Subcutaneous abdominal adipose tissue (tissue), 5 donors: Measurements from ENCODE around the gene SLC44A2.
A peak's percentile ranks its signal among the peaks of the same experiment; 100 is the strongest.

Experiments
- H3K27ac ChIP-seq: one replicate; pipeline ENCODE4 v1.7.0; 2013; ENCODE audit warnings: low read depth, mild to moderate bottlenecking, inconsistent platforms, low read length, moderate library complexity
- H3K27me3 ChIP-seq, 5 donors: one replicate each; pipeline ENCODE4 v1.7.0; 2013; ENCODE audit warnings: low read length in 5 of 5, inconsistent platforms in 1 of 5; ENCODE audit not compliant: control insufficient read depth in 5 of 5, insufficient read depth in 4 of 5
- H3K36me3 ChIP-seq, 5 donors: one replicate each; pipeline ENCODE4 v1.7.0; 2013; ENCODE audit warnings: low read length in 5 of 5; ENCODE audit not compliant: control insufficient read depth in 5 of 5, insufficient read depth in 5 of 5
- H3K4me1 ChIP-seq, 5 donors: one replicate each; pipeline ENCODE4 v1.7.0; 2013; ENCODE audit warnings: low read length in 5 of 5, mild to moderate bottlenecking in 3 of 5, moderate library complexity in 1 of 5; ENCODE audit not compliant: control insufficient read depth in 5 of 5, insufficient read depth in 5 of 5
- H3K4me3 ChIP-seq, 5 donors: one replicate each; pipeline ENCODE4 v1.7.0; 2013; ENCODE audit warnings: low read length in 5 of 5, low read depth in 1 of 5
- H3K9ac ChIP-seq, 5 donors: one replicate each; pipeline ENCODE4 v1.7.0; 2013; ENCODE audit warnings: low read length in 5 of 5, mild to moderate bottlenecking in 4 of 5, moderate library complexity in 3 of 5
- H3K9me3 ChIP-seq, 5 donors: one replicate each; pipeline ENCODE4 v1.7.0; 2013; ENCODE audit warnings: low read length in 5 of 5; ENCODE audit not compliant: control insufficient read depth in 5 of 5
- donor health status: healthy.
- donor health status: healthy.
- donor health status: healthy.
- donor health status: healthy.
- donor health status: healthy.

The SLC44A2 gene

DNA sequence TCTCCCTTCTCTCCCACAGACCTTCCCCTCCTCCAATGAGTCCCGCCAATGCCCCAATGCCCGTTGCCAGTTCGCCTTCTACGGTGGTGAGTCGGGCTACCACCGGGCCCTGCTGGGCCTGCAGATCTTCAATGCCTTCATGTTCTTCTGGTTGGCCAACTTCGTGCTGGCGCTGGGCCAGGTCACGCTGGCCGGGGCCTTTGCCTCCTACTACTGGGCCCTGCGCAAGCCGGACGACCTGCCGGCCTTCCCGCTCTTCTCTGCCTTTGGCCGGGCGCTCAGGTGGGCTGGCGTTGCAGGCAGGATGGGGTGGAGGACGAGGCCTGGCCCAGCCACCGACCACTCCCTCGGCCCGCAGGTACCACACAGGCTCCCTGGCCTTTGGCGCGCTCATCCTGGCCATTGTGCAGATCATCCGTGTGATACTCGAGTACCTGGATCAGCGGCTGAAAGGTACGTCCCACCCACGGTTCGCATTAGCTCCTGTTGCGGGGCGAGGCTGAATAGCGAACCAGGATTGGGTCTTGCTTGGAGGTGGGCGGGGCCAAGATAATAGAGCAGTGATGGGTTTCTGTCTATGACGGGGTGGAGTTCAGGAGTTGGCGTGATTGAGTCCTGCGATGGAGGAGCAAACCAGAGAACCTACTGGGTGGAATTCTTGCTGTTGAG is 11.1 kb downstream of the SLC44A2 start:
- Histone ChIP-seq H3K9me3 (no peaks in the 10 kb centered on the region), H3K4me3 (no peak overlapping the region), H3K4me1 (peaks cover 0 to 22% (median 19%) of the 10 kb centered on the region in 5 donors), H3K36me3 (peaks cover 0 to 75% (median 62%) of the 10 kb centered on the region in 5 donors), H3K27ac (no peak overlapping the region), H3K9ac (no peak overlapping the region), H3K27me3 (no peaks in the 10 kb centered on the region)

DNA sequence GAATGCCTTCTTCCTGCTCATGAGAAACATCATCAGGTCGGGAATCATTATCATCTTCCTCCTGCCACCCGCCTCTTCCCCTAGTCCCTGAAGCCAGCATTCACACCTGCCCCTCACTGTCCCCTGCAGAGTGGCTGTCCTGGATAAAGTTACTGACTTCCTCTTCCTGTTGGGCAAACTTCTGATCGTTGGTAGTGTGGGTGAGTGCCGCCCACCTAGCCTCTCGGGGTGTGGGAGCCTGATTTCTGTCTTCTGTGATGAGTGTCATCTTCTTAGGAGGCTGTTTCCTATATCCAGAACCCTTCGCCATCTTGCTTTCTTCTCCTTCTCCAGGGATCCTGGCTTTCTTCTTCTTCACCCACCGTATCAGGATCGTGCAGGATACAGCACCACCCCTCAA is 12.5 kb downstream of the SLC44A2 start:
- Histone ChIP-seq H3K27me3 (no peaks in the 10 kb centered on the region), H3K9ac (no peak overlapping the region), H3K27ac (no peak overlapping the region), H3K4me1 (peaks cover 0 to 28% (median 20%) of the 10 kb centered on the region in 5 donors), H3K36me3 (peaks cover 0 to 82% (median 62%) of the 10 kb centered on the region in 5 donors), H3K9me3 (no peaks in the 10 kb centered on the region), H3K4me3 (no peak overlapping the region)

DNA sequence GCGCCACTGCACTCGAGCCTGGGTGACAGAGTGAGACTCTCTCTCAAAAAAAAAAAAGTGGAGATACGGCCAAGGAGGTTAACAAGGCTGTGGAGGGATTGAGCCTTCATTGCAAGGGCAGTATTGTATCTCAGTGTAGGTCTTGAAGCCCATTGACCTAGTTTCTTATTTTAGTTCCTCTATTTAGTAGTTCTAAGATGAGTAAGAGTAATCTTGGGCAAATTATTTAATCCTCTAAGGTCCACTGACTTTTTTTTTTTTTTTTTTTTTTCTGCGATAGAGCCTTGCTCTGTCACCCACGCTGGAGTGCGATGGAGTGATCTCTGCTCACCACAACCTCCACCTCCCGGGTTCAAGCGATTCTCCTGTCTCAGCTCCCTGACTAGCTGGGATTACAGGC is 14.5 kb downstream of the SLC44A2 start:
- Histone ChIP-seq H3K27me3 (no peaks in the 10 kb centered on the region), H3K36me3 (peaks cover 0 to 81% (median 60%) of the 10 kb centered on the region in 5 donors), H3K4me3 (no peak overlapping the region), H3K4me1 (peaks cover 5 to 47% (median 36%) of the 10 kb centered on the region in 5 donors), H3K27ac (no peak overlapping the region), H3K9me3 (no peaks in the 10 kb centered on the region), H3K9ac (no peak overlapping the region)

DNA sequence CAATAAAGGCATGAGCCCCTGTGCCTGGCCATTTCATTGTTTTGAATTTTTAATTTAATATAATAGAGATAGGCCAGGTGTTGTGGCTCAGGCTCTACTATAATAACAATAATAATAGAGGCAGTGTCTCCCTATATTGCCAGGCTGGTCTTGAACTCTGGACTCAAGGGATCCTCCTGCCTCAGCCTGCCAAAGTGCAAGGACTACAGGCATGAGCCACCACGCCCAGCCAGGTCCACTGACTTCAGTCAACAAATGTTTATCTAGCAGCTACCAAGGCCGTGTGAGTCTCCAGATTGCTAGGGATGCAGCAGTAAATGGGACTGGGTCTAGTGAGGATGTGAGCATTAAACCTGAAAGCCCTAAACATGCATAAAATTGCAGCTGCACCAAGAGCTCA is 15.0 kb downstream of the SLC44A2 start:
- Histone ChIP-seq H3K4me1 (peaks cover 5 to 41% (median 31%) of the 10 kb centered on the region in 5 donors), H3K4me3 (no peak overlapping the region), H3K36me3 (peaks cover 0 to 76% (median 54%) of the 10 kb centered on the region in 5 donors), H3K9me3 (no peaks in the 10 kb centered on the region), H3K27me3 (no peaks in the 10 kb centered on the region), H3K9ac (no peak overlapping the region), H3K27ac (no peak overlapping the region)

DNA sequence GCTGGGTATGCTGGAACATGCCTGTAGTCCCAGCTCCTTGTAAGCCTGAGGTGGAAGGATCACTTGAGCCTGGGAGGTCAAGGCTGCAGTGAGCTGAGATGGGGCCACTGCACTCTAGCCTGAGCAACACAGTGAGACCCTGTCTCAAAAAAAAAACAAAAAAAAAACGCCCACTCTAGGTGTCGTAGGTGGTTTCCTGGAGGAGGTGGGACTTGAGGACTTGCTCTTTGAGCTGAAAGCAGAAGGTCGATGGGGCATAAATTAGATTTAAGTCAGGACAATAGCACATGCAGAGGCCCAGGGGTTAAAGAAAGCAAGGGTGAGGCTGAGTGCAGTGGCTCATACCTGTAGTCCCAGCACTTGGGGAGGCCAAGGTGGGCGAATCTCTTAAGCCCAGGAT is 15.9 kb downstream of the SLC44A2 start:
- no peaks in the 10 kb centered on the region for H3K27me3 ChIP-seq
- H3K36me3 ChIP-seq = peaks cover 0 to 69% (median 48%) of the 10 kb centered on the region in 5 donors
- no peak overlapping the region for H3K9ac ChIP-seq
- peaks cover 5 to 36% (median 28%) of the 10 kb centered on the region in 5 donors for H3K4me1 ChIP-seq
- H3K4me3 ChIP-seq = no peak overlapping the region
- H3K9me3 ChIP-seq = no peaks in the 10 kb centered on the region
- no peak overlapping the region for H3K27ac ChIP-seq

DNA sequence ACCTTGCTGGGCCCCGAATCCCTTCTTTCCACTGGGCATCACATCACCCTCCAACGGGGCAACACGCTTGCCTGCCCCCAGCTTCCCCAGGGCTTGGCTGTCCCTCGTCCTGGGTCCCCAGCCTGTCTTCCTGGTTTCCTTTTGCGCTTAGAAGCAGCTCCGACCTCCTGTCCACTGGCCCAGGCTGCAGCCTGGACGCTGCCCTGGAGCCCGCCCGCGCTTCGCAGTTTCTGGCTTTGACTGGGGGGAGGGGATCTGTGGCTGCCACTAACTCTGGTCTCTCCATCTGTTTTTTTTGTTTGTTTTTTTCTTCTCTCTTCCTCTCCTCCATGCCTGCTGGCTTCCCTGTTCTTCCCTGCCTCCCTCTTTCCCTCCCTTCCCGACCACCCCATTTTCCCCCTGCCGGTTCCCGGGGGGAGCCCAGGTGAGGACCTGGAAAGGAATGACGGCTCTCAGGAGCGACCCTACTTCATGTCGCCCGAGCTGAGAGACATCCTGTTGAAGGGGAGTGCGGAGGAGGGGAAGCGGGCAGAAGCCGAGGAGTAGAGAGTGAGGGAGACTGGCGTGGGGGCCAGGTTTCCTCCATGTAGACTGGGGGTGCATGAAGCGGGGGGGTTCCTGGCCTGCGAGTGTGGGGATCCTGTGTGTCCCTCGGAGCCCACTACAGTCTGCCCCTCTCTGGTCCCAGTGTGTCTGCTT is 17.3 kb downstream of the SLC44A2 start:
- no peak overlapping the region for H3K9ac ChIP-seq
- H3K4me1 ChIP-seq = peaks cover 5 to 36% (median 28%) of the 10 kb centered on the region in 5 donors
- no peaks in the 10 kb centered on the region for H3K9me3 ChIP-seq
- H3K36me3 ChIP-seq = peaks cover 0 to 55% (median 34%) of the 10 kb centered on the region in 5 donors
- H3K27ac ChIP-seq = peak overlapping the region; percentile 9
- no peak overlapping the region for H3K4me3 ChIP-seq
- no peaks in the 10 kb centered on the region for H3K27me3 ChIP-seq

DNA sequence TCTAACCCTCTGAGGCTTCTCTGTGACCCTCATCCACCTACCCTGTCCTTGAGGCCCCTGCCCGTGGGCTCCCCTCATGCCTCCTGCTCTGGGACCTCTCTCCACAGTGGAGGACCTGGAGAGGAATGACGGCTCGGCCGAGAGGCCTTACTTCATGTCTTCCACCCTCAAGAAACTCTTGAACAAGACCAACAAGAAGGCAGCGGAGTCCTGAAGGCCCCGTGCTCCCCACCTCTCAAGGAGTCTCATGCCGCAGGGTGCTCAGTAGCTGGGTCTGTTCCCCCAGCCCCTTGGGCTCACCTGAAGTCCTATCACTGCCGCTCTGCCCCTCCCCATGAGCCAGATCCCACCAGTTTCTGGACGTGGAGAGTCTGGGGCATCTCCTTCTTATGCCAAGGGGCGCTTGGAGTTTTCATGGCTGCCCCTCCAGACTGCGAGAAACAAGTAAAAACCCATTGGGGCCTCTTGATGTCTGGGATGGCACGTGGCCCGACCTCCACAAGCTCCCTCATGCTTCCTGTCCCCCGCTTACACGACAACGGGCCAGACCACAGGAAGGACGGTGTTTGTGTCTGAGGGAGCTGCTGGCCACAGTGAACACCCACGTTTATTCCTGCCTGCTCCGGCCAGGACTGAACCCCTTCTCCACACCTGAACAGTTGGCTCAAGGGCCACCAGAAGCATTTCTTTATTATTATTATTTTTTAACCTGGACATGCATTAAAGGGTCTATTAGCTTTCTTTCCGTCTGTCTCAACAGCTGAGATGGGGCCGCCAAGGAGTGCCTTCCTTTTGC is 18.0 kb downstream of the SLC44A2 start:
- H3K4me3 ChIP-seq = no peak overlapping the region
- H3K4me1 ChIP-seq = peaks cover 5 to 36% (median 28%) of the 10 kb centered on the region in 5 donors
- no peaks in the 10 kb centered on the region for H3K27me3 ChIP-seq
- peak overlapping the region; percentile 9 for H3K27ac ChIP-seq
- no peak overlapping the region for H3K9ac ChIP-seq
- H3K36me3 ChIP-seq = peaks cover 0 to 47% (median 28%) of the 10 kb centered on the region in 5 donors
- H3K9me3 ChIP-seq = no peaks in the 10 kb centered on the region

DNA sequence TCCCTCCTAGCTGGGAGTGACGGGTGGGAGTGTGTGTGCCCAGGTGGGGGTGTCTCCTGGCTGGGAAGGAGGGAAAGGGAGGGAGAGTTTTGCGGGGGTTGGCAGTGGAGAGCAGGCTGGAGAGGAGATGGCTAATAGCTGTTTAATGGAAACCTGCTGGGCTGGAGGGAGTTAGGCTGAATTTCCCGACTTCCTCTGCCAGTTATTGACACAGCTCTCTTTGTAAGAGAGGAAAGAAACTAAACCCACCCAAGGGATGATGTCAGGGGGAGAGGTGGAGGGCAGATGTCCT is 18.6 kb downstream of the SLC44A2 start:
- Histone ChIP-seq H3K4me1 (peaks cover 5 to 36% (median 28%) of the 10 kb centered on the region in 5 donors), H3K9ac (peak overlapping the region in 1 of 5 donors; percentile 6), H3K27me3 (no peaks in the 10 kb centered on the region), H3K36me3 (peaks cover 0 to 44% (median 27%) of the 10 kb centered on the region in 5 donors), H3K4me3 (no peak overlapping the region), H3K27ac (peak overlapping the region; percentile 9), H3K9me3 (no peaks in the 10 kb centered on the region)

DNA sequence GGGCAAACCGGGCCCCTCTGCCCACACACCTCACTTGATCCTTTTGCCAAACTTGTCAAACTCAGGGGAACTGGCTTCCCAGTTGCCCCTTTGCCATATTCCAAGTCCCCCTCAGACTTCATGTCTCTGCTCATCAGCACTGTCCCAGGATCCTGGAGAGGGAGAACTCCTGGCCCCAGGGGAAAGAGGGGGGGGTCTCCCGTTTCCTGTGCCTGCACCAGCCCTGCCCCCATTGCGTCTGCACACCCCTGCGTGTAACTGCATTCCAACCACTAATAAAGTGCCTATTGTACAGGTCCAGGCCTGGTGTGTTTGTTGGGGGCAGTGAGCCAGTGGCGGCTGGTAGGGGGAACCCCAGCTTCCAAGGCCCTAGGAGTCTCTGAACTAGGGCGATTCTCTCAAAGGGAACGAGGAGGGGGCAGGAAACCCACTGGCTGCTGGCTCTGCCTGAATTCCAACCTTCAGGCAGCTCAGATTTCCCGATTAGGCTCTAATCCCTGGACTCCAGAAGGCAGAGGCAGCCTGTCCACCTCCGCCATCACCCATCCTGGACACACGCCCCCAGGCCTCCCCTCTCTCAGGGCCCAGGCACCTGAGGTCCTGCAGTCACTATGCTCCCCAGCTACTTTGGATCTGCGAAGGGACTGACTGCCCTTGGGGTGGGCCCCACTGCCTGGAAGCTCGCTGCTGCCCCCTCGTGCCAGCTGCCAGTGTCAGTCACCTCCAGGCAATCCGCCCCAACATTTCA is 19.1 kb downstream of the SLC44A2 start:
- peaks cover 5 to 32% (median 25%) of the 10 kb centered on the region in 5 donors for H3K4me1 ChIP-seq
- H3K27me3 ChIP-seq = no peaks in the 10 kb centered on the region
- peak overlapping the region in 2 of 5 donors; percentile 6 to 30 for H3K9ac ChIP-seq

More for the DNA sequence above, 19.1 kb downstream of the SLC44A2 start:
- Histone ChIP-seq H3K9me3 (no peaks in the 10 kb centered on the region), H3K4me3 (no peak overlapping the region), H3K27ac (peak overlapping the region; percentile 9), H3K36me3 (peaks cover 0 to 39% (median 22%) of the 10 kb centered on the region in 5 donors)
